NCI-H1092 (cell line): ENCODE data around the gene IQGAP3.

ENCODE experiments used
- DNase-seq: peaks from one replicate; lab custom pipeline; 2025; lab: John Stamatoyannopoulos, UW

The IQGAP3 gene

GRCh38 chr1:156543066-156543465, 29.3 kb downstream of the IQGAP3 start:
- DNase-seq = no peak

- DNase-seq = no peak
These were observed 31.4 kb downstream of the IQGAP3 start for GRCh38 chr1:156540955-156541354.

GRCh38 chr1:156539818-156540355, 32.5 kb downstream of the IQGAP3 start:
- no peak for DNase-seq

GRCh38 chr1:156538711-156539440, 33.5 kb downstream of the IQGAP3 start:
- no peak for DNase-seq

- DNase-seq = no peak
These were observed 35.3 kb downstream of the IQGAP3 start for GRCh38 chr1:156537027-156537426.

GRCh38 chr1:156534424-156535060, 37.8 kb downstream of the IQGAP3 start:
- no peak for DNase-seq

- DNase-seq = no peak
These were observed 38.7 kb downstream of the IQGAP3 start for GRCh38 chr1:156533568-156534220.

- DNase-seq = no peak
These were observed 40.0 kb downstream of the IQGAP3 start for GRCh38 chr1:156532374-156532773.

GRCh38 chr1:156530006-156530405, 42.4 kb downstream of the IQGAP3 start:
- no peak for DNase-seq

- no peak for DNase-seq
These were observed 43.4 kb downstream of the IQGAP3 start for GRCh38 chr1:156528875-156529425.

GRCh38 chr1:156528231-156528630, 44.1 kb downstream of the IQGAP3 start:
- DNase-seq = no peak

GRCh38 chr1:156527584-156527983, 44.8 kb downstream of the IQGAP3 start:
- no peak for DNase-seq

- no peak for DNase-seq
These were observed 46.4 kb downstream of the IQGAP3 start for GRCh38 chr1:156525856-156526489.

GRCh38 chr1:156525071-156525501, 47.3 kb downstream of the IQGAP3 start:
- DNase-seq = no peak

- DNase-seq = no peak
These were observed 47.9 kb downstream of the IQGAP3 start for GRCh38 chr1:156524481-156524869.

- no peak for DNase-seq
These were observed 48.4 kb downstream of the IQGAP3 start for GRCh38 chr1:156523801-156524480.

- no peak for DNase-seq
These were observed 49.9 kb downstream of the IQGAP3 start for GRCh38 chr1:156522443-156522970.

- DNase-seq = no peak
These were observed 54.6 kb downstream of the IQGAP3 start for GRCh38 chr1:156517748-156518147.

- no peak for DNase-seq
These were observed 55.5 kb downstream of the IQGAP3 start for GRCh38 chr1:156516821-156517220.

- DNase-seq = no peak
These were observed 56.4 kb downstream of the IQGAP3 start for GRCh38 chr1:156515956-156516355.

- no peak for DNase-seq
These were observed 59.2 kb downstream of the IQGAP3 start for GRCh38 chr1:156513185-156513584.
